HepG2 (cell line): ENCODE results near the gene ACADSB. TPM values are rescaled to one million over a fixed set of nuclear protein-coding genes. Genes with fewer than 3 reads are reported as not detected.
A peak's percentile ranks its signal among the peaks of the same experiment; 100 is the strongest.

Experiments
- ELF1 ChIP-seq: sonication (generic); formaldehyde crosslinking; IDR thresholded peaks from 2 replicates; pipeline ENCODE4 v1.4.0; 2020; ENCODE audit warnings: missing genetic modification reagents
- HDAC6 ChIP-seq: fragments of 200-600 bp; sonication (generic); IDR thresholded peaks from 2 replicates; pipeline ENCODE4 v1.7.0; 2017; ENCODE audit warnings: mild to moderate bottlenecking, antibody characterized with exemption, low read length, low read depth
- MYC ChIP-seq: sonication (generic); formaldehyde crosslinking; IDR thresholded peaks from 2 replicates; pipeline ENCODE4 v1.9.0; 2021; ENCODE audit warnings: missing genetic modification reagents, borderline replicate concordance
- RBAK ChIP-seq: sonication (generic); formaldehyde crosslinking; IDR thresholded peaks from 2 replicates; pipeline ENCODE4 v1.5.1; 2020; ENCODE audit warnings: mild to moderate bottlenecking, missing genetic modification reagents
- REPIN1 ChIP-seq: sonication (generic); formaldehyde crosslinking; IDR thresholded peaks from 2 replicates; pipeline ENCODE4 v1.8.0; 2022; ENCODE audit warnings: missing genetic modification reagents, low read depth, mild to moderate bottlenecking, borderline replicate concordance
- SIN3A ChIP-seq: IDR thresholded peaks from 2 replicates; pipeline ENCODE4 v1.6.1; 2011; ENCODE audit warnings: low read depth, mild to moderate bottlenecking, control low read depth, low read length, borderline replicate concordance
- SYNCRIP ChIP-seq: fragments of 200-400 bp; formaldehyde crosslinking; IDR thresholded peaks from 2 replicates; pipeline ENCODE4 v1.6.1; 2018; ENCODE audit warnings: mild to moderate bottlenecking, low read depth, low read length; ENCODE audit not compliant: insufficient read depth
- TMF1 ChIP-seq: sonication (generic); formaldehyde crosslinking; IDR thresholded peaks from 2 replicates; pipeline ENCODE4 v1.8.1; 2022; ENCODE audit warnings: low read depth, missing genetic modification reagents
- ZEB1 ChIP-seq: IDR thresholded peaks from 2 replicates; pipeline ENCODE4 v1.6.1; 2012; ENCODE audit warnings: mild to moderate bottlenecking, low read depth, inconsistent platforms; ENCODE audit not compliant: insufficient replicate concordance
- polyA plus RNA-seq, 8 experiments: library from polyadenylated mRNA; depleted of rRNA in 3 of 8; stranded (reverse) in 7 of 8; unstranded in 1 of 8; fragments of >200 nt; fragmentation: Illumina TruSeq in 4 of 8; extraction: Trizol in 4 of 8; gene quantifications; 2 replicates each; pipeline versions ENCODE4 v1.2.1 to v1.2.3, GENCODE V29; 2011 to 2016; ENCODE audit warnings: low read depth in 4 of 8, missing spikeins in 1 of 8, mixed read lengths in 1 of 8; ENCODE audit not compliant: insufficient read depth in 1 of 8
- total RNA-seq, 5 experiments: library from RNA; depleted of rRNA; stranded (reverse); fragments of >200 nt; fragmentation: Illumina TruSeq; extraction: Trizol; gene quantifications; 2 replicates each; pipeline ENCODE4 v1.2.3, GENCODE V29; 2016; ENCODE audit warnings: low read depth in 1 of 5
- TF ChIP-seq, protein P1 (sequence below): sonication (generic); formaldehyde crosslinking; IDR thresholded peaks from 2 replicates; pipeline ENCODE4 v1.4.0; 2020; ENCODE audit warnings: missing genetic modification reagents, borderline replicate concordance
- TF ChIP-seq, protein P2 (sequence below): sonication (generic); formaldehyde crosslinking; IDR thresholded peaks from 2 replicates; pipeline ENCODE4 v1.4.0; 2020; ENCODE audit warnings: missing genetic modification reagents, mild to moderate bottlenecking, borderline replicate concordance
- TF ChIP-seq, protein P3 (sequence below): sonication (generic); formaldehyde crosslinking; IDR thresholded peaks from 2 replicates; pipeline ENCODE4 v1.4.0; 2020; ENCODE audit warnings: mild to moderate bottlenecking, missing genetic modification reagents
- TF ChIP-seq, protein P4 (sequence below): IDR thresholded peaks from 2 replicates; pipeline ENCODE4 v1.6.1; 2016; ENCODE audit warnings: missing compliant biosample characterization, missing genetic modification reagents, borderline replicate concordance
- TF ChIP-seq, protein P5 (sequence below): sonication (generic); formaldehyde crosslinking; IDR thresholded peaks from 2 replicates; pipeline ENCODE4 v1.4.0; 2020; ENCODE audit warnings: mild to moderate bottlenecking, missing genetic modification reagents

ACADSB gene
- total and polyA plus RNA-seq, 2 of the 13 experiments (the other 11 are each of a cell fraction or from before 2014, with no cell fraction given) = 80.0 to 87.6 TPM

DNA sequence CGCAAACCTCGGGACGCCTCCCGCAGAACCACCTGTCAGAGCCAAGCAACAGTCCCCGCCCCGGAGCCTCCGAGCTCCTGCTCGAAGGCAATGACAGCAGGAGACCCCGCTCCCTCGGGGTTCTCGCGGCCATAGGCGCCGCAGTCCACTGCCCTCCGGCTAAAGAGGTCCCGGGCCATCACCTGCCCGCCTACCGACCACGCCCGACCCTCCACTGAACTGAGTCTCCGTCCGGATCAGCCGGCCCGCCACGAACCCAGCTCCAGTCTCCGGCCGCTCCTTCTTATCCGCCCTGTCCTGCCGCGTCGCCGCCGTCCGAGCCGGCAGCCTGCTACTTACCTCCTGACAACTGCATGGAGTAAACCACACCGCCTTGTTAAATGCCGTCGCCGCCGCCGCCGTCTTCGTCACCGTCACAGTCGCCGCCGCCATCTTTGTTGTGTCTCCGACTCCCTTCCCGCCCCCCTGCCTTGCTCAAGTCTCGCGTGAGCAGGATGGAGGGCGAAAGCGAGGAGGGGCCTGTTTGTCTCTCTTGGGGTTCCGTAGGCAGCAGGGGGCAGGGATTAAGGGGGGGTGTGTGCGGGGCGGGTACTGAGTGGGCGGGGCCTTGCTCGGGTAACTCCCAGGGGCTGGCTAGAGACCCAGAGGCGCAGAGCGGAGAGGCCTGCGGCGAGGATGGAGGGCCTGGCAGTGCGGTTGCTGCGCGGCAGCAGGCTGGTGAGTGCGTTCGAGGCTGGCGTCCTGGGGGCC is at the start of gene ACADSB, which contains the start of gene IKZF5 (continued):
- TF ChIP-seq, protein P1, sequence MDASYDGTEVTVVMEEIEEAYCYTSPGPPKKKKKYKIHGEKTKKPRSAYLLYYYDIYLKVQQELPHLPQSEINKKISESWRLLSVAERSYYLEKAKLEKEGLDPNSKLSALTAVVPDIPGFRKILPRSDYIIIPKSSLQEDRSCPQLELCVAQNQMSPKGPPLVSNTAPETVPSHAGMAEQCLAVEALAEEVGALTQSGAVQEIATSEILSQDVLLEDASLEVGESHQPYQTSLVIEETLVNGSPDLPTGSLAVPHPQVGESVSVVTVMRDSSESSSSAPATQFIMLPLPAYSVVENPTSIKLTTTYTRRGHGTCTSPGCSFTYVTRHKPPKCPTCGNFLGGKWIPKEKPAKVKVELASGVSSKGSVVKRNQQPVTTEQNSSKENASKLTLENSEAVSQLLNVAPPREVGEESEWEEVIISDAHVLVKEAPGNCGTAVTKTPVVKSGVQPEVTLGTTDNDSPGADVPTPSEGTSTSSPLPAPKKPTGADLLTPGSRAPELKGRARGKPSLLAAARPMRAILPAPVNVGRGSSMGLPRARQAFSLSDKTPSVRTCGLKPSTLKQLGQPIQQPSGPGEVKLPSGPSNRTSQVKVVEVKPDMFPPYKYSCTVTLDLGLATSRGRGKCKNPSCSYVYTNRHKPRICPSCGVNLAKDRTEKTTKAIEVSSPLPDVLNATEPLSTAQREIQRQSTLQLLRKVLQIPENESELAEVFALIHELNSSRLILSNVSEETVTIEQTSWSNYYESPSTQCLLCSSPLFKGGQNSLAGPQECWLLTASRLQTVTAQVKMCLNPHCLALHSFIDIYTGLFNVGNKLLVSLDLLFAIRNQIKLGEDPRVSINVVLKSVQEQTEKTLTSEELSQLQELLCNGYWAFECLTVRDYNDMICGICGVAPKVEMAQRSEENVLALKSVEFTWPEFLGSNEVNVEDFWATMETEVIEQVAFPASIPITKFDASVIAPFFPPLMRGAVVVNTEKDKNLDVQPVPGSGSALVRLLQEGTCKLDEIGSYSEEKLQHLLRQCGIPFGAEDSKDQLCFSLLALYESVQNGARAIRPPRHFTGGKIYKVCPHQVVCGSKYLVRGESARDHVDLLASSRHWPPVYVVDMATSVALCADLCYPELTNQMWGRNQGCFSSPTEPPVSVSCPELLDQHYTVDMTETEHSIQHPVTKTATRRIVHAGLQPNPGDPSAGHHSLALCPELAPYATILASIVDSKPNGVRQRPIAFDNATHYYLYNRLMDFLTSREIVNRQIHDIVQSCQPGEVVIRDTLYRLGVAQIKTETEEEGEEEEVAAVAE (CRISPR knock-in tag) = peak; percentile 80
- TF ChIP-seq ZEB1 (no peak), RBAK (CRISPR knock-in tag) (no peak), TMF1 (peak; percentile 51; the same call in 1 of the 2 replicates), SIN3A (peak; percentile 92; the same call in 1 of the 2 replicates), ELF1 (CRISPR knock-in tag) (peak; percentile 50; the same call in 1 of the 2 replicates), MYC (CRISPR knock-in tag) (peak; percentile 69; the same call in 1 of the 2 replicates), HDAC6 (no peak), SYNCRIP (no peak), REPIN1 (CRISPR knock-in tag) (peak; percentile 40; the same call in 1 of the 2 replicates)
- TF ChIP-seq, protein P2, sequence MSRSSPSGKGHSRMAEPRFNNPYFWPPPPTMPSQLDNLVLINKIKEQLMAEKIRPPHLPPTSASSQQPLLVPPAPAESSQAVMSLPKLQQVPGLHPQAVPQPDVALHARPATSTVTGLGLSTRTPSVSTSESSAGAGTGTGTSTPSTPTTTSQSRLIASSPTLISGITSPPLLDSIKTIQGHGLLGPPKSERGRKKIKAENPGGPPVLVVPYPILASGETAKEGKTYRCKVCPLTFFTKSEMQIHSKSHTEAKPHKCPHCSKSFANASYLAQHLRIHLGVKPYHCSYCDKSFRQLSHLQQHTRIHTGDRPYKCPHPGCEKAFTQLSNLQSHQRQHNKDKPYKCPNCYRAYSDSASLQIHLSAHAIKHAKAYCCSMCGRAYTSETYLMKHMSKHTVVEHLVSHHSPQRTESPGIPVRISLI (CRISPR knock-in tag) = no peak
- TF ChIP-seq, protein P3, sequence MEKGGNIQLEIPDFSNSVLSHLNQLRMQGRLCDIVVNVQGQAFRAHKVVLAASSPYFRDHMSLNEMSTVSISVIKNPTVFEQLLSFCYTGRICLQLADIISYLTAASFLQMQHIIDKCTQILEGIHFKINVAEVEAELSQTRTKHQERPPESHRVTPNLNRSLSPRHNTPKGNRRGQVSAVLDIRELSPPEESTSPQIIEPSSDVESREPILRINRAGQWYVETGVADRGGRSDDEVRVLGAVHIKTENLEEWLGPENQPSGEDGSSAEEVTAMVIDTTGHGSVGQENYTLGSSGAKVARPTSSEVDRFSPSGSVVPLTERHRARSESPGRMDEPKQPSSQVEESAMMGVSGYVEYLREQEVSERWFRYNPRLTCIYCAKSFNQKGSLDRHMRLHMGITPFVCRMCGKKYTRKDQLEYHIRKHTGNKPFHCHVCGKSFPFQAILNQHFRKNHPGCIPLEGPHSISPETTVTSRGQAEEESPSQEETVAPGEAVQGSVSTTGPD = peak; percentile 68; the same call in 1 of the 2 replicates
- TF ChIP-seq, protein P4, sequence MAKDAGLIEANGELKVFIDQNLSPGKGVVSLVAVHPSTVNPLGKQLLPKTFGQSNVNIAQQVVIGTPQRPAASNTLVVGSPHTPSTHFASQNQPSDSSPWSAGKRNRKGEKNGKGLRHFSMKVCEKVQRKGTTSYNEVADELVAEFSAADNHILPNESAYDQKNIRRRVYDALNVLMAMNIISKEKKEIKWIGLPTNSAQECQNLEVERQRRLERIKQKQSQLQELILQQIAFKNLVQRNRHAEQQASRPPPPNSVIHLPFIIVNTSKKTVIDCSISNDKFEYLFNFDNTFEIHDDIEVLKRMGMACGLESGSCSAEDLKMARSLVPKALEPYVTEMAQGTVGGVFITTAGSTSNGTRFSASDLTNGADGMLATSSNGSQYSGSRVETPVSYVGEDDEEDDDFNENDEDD (CRISPR knock-in tag) = peak; percentile 82
- TF ChIP-seq, protein P5, sequence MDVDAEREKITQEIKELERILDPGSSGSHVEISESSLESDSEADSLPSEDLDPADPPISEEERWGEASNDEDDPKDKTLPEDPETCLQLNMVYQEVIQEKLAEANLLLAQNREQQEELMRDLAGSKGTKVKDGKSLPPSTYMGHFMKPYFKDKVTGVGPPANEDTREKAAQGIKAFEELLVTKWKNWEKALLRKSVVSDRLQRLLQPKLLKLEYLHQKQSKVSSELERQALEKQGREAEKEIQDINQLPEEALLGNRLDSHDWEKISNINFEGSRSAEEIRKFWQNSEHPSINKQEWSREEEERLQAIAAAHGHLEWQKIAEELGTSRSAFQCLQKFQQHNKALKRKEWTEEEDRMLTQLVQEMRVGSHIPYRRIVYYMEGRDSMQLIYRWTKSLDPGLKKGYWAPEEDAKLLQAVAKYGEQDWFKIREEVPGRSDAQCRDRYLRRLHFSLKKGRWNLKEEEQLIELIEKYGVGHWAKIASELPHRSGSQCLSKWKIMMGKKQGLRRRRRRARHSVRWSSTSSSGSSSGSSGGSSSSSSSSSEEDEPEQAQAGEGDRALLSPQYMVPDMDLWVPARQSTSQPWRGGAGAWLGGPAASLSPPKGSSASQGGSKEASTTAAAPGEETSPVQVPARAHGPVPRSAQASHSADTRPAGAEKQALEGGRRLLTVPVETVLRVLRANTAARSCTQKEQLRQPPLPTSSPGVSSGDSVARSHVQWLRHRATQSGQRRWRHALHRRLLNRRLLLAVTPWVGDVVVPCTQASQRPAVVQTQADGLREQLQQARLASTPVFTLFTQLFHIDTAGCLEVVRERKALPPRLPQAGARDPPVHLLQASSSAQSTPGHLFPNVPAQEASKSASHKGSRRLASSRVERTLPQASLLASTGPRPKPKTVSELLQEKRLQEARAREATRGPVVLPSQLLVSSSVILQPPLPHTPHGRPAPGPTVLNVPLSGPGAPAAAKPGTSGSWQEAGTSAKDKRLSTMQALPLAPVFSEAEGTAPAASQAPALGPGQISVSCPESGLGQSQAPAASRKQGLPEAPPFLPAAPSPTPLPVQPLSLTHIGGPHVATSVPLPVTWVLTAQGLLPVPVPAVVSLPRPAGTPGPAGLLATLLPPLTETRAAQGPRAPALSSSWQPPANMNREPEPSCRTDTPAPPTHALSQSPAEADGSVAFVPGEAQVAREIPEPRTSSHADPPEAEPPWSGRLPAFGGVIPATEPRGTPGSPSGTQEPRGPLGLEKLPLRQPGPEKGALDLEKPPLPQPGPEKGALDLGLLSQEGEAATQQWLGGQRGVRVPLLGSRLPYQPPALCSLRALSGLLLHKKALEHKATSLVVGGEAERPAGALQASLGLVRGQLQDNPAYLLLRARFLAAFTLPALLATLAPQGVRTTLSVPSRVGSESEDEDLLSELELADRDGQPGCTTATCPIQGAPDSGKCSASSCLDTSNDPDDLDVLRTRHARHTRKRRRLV = peak; percentile 70; the same call in 1 of the 2 replicates
